ENCODE data around the gene ARHGAP15.

Gene ARHGAP15

DNA sequence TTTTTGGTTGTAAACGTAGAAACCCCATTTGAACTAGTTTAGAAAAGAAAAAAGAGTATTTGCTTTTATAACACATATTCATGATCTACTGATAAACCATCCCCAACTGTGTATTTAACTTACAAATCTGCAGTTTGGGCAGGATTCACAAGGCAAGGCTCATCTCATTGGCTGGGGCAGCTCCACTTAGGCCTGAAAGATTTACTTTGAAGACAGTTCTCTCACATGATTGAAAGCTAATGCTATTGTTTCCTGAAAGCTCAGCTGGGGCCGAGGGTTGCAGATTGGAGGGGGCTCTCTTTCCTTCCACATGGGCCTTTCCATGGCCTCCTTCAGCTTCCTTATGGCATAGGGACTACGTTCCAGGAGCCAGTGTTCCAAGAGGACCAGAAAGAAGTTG, 47.4 kb downstream of the ARHGAP15 start:
- ATAC-seq, result no peak

- ATAC-seq, result peak; percentile 61 to 63
Measured at GRCh38 chr2:143177096-143177786, 48.0 kb downstream of the ARHGAP15 start.

DNA sequence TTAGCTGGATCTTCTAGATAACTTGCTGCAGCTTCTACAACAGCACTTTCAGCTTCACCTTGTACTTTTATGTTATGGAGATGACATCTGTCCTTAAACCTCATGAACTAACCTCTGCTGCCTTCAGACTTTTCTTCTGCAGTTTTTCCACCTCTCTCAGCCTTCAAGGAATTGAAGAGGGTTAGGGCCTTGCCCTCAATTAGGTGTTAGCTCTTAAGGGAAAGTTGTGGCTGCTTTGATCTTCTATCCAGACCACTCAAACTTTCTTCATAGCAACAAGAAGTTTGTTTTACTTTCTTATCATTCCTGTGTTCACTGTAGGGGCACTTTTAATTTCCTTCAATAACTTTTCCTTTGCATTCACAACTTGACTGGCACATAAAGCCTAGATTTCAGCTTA, 52.3 kb downstream of the ARHGAP15 start:
- ATAC-seq, result no peak

DNA sequence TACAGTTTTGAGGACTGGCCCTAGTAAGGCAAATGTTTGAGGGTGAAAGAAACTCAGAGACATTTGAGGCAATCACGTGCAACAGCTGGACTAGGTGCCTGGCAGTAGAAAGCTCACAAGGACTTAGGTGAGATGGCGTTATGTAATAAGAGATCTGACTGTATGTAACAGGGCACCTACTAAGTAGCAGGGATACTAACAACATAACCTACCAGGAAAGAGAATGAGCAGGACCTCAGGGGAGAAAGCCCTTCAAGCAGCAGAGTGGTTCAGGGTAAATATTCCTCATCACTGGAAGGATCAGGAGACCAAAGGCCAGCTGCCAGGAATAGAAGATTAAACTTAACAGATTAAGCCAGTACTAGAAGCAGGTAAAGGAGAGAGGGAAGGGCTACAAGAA, 53.4 kb downstream of the ARHGAP15 start:
- no peak for ATAC-seq

- ATAC-seq, result peak; percentile 13 to 64
Measured at GRCh38 chr2:143183804-143184463, 54.7 kb downstream of the ARHGAP15 start.

DNA sequence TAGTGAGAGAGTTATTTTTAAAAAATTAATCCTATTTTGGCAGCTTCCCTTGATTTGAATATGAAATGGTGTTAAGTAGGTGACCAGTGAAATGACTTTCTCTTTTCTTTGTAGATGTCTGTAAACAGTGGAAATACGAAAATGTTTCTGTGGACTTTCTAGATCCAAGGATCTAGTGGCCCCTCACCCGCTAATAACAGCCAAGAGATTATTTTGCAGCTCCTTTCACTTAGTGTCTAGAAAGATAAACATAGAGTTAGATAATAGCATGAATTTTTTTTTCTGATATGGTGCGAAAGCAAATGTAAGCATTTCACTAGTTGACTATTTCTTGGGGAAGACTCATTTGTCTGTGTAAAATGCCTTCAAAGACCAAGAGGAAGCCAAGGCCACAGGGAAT, 57.7 kb downstream of the ARHGAP15 start:
- ATAC-seq, result no peak

GRCh38 chr2:143190431-143190830, 61.2 kb downstream of the ARHGAP15 start:
- ATAC-seq, result no peak

GRCh38 chr2:143192106-143192505, 62.9 kb downstream of the ARHGAP15 start:
- ATAC-seq, result no peak

DNA sequence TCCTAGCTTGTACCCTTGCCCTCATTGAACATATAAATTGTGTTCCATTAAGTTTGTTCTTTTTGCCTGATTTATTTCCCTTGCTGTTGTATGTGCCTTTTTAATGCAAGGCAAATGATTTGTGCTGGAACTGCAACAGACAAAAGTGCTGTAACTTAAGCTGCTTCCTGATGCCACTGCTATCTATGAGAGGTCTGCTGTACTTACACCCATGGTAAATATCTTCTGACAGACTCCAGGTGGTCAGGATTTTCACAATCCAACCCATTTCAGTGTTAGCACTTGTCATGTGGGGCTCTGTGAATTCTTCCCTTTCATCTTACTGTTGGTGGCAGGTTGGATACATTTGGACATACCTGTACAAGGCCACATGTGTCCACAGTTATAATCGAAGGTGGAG, 63.5 kb downstream of the ARHGAP15 start:
- no peak for ATAC-seq

DNA sequence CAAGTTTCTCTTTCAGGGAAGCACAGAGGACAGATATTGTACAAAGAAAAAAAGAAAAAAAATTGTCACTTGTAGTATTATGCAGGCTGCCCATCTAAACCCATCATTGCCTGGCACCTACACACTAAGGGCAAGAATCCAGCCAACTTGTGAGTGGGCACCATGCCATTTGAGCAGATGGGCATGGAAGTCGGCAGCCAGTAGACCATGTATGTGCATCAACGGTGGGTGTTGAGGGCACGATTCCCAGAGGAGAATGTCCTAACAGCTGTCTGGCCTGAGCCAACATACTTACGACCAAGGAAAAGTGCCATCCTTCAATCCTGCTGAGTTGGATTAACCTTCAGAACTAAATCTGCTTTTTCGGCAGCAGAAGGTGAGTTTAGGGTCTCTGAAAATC, 63.9 kb downstream of the ARHGAP15 start:
- no peak for ATAC-seq

DNA sequence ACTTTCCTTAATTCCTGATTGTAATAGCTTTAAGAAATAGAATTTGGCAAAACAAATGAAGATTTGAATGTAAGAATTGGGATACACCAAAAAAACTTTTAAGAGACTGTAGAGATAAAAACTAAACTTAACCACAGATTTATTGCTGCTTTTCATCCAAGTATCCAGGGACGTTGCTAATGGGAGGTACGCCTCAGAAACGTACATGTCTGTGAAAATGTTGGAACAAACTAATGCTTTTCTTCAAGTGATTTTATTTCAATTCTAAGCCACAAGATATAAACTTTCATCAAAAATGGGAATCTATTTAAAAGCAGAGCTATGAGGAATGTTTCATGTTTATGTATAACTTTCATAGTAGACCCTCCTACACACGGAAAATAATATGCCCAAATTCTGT, 66.3 kb downstream of the ARHGAP15 start:
- no peak for ATAC-seq

DNA sequence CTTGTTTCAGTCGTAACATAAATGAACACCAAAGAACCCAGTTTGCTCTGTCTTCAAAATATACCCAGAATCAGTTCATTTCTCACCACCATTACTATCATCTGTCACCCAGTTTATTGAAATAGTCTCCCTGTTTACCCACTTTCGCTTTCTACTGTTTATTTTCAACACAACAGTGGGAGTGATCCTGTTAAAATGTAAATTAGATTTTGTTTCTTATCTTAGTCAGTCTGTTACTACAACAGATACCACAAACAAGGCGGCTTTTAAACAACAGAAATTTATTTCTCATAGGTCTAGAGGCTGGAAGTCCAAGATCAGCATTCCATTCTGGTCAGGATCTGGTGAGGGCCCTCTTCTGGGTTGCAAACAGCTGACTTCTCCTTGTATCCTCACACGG, 74.8 kb downstream of the ARHGAP15 start:
- peak in 1 of 2 donors; percentile 21 for ATAC-seq

GRCh38 chr2:143205106-143205764, 76.0 kb downstream of the ARHGAP15 start:
- peak; percentile 58 to 60 for ATAC-seq

DNA sequence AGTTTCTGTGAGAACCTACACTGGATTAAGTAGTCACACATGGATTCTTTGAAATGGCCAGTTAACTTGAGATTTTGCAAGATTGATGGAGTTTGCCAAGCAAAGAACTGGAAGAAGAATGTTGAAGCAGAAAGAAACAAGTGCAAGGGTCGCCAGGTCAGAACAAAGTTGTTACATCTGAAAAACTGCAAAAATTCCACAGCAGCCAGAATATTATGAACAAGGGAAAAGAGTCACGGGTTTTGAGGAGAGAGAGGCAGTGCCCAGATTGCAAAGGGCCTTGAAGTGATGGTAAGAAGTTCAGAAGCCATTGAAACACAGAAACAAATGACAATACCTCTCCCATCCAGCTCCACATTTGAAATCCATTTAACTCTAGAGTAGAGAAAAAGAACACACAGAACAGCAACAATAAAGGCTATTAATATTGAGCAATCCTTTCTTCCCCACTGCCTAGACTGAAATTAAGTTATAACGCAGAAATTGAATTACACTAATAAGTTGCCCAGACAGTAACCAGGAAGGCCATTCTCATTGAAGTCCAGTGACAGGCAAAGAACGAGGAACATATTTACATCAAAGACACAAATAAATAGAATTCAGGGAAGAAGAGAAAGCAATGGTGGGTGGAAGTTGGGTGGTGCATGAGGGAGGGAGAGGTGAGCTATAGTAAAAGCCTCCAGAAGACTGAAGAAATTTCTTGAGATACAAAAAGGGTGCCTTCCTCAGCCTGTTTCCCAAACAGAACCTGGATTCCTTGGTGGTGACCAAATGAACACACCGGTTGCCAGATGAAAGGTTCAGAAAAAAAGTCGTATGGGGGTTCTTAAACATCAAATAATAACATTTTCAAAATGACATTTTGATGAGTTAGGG, 80.6 kb downstream of the ARHGAP15 start:
- no peak for ATAC-seq

- no peak for ATAC-seq
Measured at GRCh38 chr2:143210446-143210819, 81.2 kb downstream of the ARHGAP15 start.

GRCh38 chr2:143217512-143218115, 88.4 kb downstream of the ARHGAP15 start:
- ATAC-seq, result no peak

DNA sequence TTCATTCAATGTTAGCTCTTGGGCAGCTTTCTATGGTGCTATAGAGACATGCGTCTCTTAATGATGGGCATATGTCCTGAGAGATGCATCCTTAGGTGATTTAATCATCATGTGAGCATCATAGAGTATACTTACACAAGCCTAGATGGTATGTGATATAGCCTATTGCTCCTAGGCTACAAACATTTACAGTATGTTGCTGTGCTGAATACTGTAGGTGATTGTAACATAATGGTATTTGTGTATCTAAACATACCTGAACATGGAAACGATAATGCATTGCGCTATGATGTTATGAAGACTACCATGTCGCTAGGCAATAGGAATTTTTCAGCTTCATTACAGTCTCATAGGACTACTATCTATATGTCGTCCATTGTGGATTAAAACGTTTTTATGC, 89.4 kb downstream of the ARHGAP15 start:
- no peak for ATAC-seq

DNA sequence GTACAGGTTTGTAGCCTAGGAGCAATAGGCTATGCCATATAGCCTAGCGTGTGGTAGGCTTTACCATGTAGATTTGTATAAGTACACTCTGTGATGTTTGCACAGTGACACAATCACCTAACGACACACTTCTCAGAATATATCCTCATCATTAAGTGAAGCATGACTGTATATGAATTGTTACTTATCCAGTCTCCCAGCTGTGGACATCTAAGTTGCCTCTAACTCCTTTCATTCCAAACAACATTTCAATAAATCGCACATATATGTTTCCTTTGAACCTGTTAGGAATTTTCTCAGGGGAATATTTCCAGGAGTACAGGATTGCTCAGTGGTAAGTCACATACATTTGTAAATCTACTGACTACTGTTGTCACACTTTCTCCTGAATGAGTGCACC, 90.0 kb downstream of the ARHGAP15 start:
- no peak for ATAC-seq

DNA sequence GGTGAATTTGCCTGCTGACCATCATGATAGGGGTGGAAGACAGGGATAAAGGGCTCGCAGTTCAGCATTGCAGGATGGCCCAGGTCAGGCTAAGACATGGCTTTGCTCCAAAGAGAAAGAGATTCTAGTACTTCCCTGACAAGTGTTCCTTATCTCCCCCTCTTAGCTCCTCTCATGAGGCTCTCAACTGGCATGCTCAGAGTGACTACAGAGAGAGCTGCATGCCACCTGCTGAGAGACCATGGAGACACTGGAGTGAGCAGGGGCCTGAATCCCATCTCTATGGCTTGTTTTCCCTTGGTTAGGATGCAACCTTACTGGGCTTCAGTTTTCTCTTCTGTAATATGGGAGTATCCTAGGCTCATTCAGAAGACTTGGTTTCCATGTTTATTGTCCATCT, 94.3 kb downstream of the ARHGAP15 start:
- no peak for ATAC-seq

DNA sequence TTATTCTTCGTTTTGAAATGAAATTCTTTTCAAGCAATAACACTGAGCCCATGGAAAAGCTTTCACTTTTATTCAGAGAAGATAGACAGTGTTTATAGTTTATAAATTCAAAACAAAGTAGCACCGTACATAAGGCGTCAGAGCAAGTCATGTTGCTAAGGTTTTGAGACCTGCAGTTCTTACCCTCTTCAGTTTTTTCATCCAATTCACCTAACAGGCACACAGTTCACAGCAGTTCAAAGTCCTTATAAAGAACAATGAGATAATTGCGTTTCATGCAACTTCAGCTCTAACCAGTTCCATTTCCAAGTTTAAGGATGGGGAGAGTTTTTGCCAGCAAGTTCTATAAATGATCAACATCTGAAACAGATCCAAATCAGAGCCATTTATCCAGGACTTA, 96.7 kb downstream of the ARHGAP15 start:
- ATAC-seq, result no peak

DNA sequence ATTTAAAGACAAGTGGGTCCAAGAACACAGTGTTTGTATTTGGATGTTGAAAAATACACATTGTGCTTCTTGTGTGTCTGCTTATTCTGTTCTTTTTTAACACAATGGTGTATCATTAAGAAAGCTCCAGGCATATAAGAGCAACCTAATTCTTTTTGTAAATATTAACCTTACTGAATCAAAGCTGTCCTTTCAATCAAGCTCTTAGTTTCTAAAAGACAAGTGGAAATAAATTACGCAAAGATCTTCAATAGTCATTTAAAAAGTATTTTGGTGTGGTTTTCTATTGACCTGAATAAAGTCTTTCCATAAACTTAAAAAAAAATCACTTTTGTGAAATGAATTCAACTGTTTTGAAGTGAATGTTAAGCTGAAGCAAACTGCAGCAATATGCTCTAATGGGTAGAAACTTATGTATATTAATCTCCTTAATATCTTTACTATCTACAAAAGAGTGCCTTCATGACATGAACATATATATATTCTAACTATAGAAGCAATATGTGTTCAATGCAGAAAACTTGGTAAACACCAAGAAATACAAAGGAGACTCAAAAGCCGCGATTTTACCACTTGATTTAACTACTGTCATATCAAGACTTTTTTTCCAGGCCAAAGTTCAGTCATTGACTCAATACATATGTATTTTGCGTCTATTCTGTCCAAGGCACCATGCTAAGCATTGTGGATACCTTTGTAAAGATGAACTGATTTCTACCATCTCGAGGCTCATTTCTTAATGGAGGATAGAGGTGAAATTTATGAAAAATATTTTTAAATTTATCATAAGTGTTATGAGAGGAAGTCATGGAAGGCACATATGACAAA, 97.7 kb downstream of the ARHGAP15 start:
- peak; percentile 21 to 60 for ATAC-seq

DNA sequence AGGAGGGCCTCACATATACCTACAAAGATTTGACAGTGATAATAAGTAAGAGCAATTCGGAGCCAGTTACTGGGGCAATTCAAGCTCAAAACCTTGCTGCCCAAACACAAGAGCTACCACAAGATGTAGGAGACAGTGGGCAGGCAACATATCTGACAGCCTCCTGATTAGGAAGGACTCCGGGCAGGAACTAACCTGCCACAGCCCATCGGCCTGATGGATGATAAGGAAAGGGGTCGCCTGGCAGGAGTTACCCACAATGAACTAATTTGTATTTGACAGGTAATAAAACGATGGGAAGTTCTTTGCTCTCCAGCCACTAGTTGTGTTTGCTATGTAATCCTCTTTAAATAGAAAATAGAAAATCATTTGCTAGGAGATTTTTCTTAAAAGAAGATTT, 100.2 kb downstream of the ARHGAP15 start:
- no peak for ATAC-seq
